ENCODE results near the gene PPP1R3G. TPM values are rescaled to one million over a fixed set of nuclear protein-coding genes. Genes with fewer than 3 reads are reported as not detected.
A peak's percentile ranks its signal among the peaks of the same experiment; 100 is the strongest.

The PPP1R3G gene
- total and polyA plus RNA-seq, 2 of the 13 experiments (the other 11 are each of a cell fraction or from before 2014, with no cell fraction given) = 1.2 to 1.3 TPM

- TF ChIP-seq CTCF (CRISPR knock-in tag; IDR thresholded peaks at IDR 0.05) (peak; percentile 62), ZNF629 (CRISPR knock-in tag; conservative IDR thresholded peaks at IDR 0.05) (peak; percentile 43; the same call in 1 of the 2 replicates), ZFAT (CRISPR knock-in tag; conservative IDR thresholded peaks at IDR 0.05) (no peak), ZC3H13 (CRISPR knock-in tag; IDR thresholded peaks at IDR 0.05) (no peak), ZNF567 (CRISPR knock-in tag; IDR thresholded peaks at IDR 0.05; ENCODE audit: borderline replicate concordance) (0 out of 2 replicates have a peak, but pooled peaks have one; percentile 81), NKX3-1 (CRISPR knock-in tag; IDR thresholded peaks at IDR 0.05) (no peak; the same call in 1 of the 2 replicates), ZNF576 (CRISPR knock-in tag; IDR thresholded peaks at IDR 0.05) (no peak), TRIM24 (CRISPR knock-in tag; IDR thresholded peaks at IDR 0.05) (0 out of 2 replicates have a peak, but pooled peaks have one; percentile 56), DNMT1 (CRISPR knock-in tag; IDR thresholded peaks at IDR 0.05) (peak; percentile 82; the same call in 1 of the 2 replicates), CHCHD3 (CRISPR knock-in tag; IDR thresholded peaks at IDR 0.05) (no peak), ZFP90 (CRISPR knock-in tag; IDR thresholded peaks at IDR 0.05; ENCODE audit: borderline replicate concordance) (peak; percentile 97), TAF1 (CRISPR knock-in tag; IDR thresholded peaks at IDR 0.05) (no peak; the same call in 1 of the 2 replicates), ZNF563 (CRISPR knock-in tag; IDR thresholded peaks at IDR 0.05) (peak; percentile 98), TSC22D2 (CRISPR knock-in tag; IDR thresholded peaks at IDR 0.05; ENCODE audit: borderline replicate concordance) (peak; percentile 84; the same call in 1 of the 2 replicates), IKZF4 (CRISPR knock-in tag; IDR thresholded peaks at IDR 0.05; ENCODE audit: borderline replicate concordance, low read depth, not compliant biosample characterization) (no peak), DPF2 (CRISPR knock-in tag; IDR thresholded peaks at IDR 0.05; ENCODE audit: borderline replicate concordance, low read depth) (peak; percentile 99), ZNF274 (CRISPR knock-in tag; IDR thresholded peaks at IDR 0.05) (peak; percentile 93)
- TF ChIP-seq, protein P1, sequence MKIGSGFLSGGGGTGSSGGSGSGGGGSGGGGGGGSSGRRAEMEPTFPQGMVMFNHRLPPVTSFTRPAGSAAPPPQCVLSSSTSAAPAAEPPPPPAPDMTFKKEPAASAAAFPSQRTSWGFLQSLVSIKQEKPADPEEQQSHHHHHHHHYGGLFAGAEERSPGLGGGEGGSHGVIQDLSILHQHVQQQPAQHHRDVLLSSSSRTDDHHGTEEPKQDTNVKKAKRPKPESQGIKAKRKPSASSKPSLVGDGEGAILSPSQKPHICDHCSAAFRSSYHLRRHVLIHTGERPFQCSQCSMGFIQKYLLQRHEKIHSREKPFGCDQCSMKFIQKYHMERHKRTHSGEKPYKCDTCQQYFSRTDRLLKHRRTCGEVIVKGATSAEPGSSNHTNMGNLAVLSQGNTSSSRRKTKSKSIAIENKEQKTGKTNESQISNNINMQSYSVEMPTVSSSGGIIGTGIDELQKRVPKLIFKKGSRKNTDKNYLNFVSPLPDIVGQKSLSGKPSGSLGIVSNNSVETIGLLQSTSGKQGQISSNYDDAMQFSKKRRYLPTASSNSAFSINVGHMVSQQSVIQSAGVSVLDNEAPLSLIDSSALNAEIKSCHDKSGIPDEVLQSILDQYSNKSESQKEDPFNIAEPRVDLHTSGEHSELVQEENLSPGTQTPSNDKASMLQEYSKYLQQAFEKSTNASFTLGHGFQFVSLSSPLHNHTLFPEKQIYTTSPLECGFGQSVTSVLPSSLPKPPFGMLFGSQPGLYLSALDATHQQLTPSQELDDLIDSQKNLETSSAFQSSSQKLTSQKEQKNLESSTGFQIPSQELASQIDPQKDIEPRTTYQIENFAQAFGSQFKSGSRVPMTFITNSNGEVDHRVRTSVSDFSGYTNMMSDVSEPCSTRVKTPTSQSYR (CRISPR knock-in tag; IDR thresholded peaks at IDR 0.05; ENCODE audit: borderline replicate concordance) = peak; percentile 99
- TF ChIP-seq, protein P2, sequence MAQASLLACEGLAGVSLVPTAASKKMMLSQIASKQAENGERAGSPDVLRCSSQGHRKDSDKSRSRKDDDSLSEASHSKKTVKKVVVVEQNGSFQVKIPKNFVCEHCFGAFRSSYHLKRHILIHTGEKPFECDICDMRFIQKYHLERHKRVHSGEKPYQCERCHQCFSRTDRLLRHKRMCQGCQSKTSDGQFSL (CRISPR knock-in tag; IDR thresholded peaks at IDR 0.05) = peak; percentile 77; the same call in 1 of the 2 replicates
- TF ChIP-seq, protein P3, sequence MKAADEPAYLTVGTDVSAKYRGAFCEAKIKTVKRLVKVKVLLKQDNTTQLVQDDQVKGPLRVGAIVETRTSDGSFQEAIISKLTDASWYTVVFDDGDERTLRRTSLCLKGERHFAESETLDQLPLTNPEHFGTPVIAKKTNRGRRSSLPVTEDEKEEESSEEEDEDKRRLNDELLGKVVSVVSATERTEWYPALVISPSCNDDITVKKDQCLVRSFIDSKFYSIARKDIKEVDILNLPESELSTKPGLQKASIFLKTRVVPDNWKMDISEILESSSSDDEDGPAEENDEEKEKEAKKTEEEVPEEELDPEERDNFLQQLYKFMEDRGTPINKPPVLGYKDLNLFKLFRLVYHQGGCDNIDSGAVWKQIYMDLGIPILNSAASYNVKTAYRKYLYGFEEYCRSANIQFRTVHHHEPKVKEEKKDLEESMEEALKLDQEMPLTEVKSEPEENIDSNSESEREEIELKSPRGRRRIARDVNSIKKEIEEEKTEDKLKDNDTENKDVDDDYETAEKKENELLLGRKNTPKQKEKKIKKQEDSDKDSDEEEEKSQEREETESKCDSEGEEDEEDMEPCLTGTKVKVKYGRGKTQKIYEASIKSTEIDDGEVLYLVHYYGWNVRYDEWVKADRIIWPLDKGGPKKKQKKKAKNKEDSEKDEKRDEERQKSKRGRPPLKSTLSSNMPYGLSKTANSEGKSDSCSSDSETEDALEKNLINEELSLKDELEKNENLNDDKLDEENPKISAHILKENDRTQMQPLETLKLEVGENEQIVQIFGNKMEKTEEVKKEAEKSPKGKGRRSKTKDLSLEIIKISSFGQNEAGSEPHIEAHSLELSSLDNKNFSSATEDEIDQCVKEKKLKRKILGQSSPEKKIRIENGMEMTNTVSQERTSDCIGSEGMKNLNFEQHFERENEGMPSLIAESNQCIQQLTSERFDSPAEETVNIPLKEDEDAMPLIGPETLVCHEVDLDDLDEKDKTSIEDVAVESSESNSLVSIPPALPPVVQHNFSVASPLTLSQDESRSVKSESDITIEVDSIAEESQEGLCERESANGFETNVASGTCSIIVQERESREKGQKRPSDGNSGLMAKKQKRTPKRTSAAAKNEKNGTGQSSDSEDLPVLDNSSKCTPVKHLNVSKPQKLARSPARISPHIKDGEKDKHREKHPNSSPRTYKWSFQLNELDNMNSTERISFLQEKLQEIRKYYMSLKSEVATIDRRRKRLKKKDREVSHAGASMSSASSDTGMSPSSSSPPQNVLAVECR (CRISPR knock-in tag; IDR thresholded peaks at IDR 0.05; ENCODE audit: borderline replicate concordance) = peak; percentile 92; the same call in 1 of the 2 replicates
Observed at GRCh38 chr6:5068153-5068751, 16.9 kb upstream of the PPP1R3G start (continued).
